Measurements from ENCODE around the gene SNUPN.
"Not testable (repeated sequence)": the region's sequence is repeated elsewhere in the genome, so short reads cannot be mapped to it uniquely, and the experiment has no call there.

Gene SNUPN

GRCh38 chr15:75637245-75638009, 11.9 kb upstream of the SNUPN start:
- no peak for DNase-seq (ENCODE audit: low spot score)

- no peak for DNase-seq (ENCODE audit: low spot score)
Measured at GRCh38 chr15:75636026-75636425, 10.5 kb upstream of the SNUPN start.

- not testable (repeated sequence) for DNase-seq (ENCODE audit: low spot score)
Measured at GRCh38 chr15:75633922-75634321, 8.4 kb upstream of the SNUPN start.

- DNase-seq (ENCODE audit: low spot score) = no peak
Measured at GRCh38 chr15:75631935-75632334, 6.4 kb upstream of the SNUPN start.

GRCh38 chr15:75622505-75622904, 3.0 kb downstream of the SNUPN start:
- DNase-seq (ENCODE audit: low spot score) = no peak

- peak; percentile 42 for DNase-seq (ENCODE audit: low spot score)
Measured at GRCh38 chr15:75620841-75621391, 4.6 kb downstream of the SNUPN start.

GRCh38 chr15:75620058-75620820, 5.3 kb downstream of the SNUPN start:
- no peak for DNase-seq (ENCODE audit: low spot score)

- no peak for DNase-seq (ENCODE audit: low spot score)
Measured at GRCh38 chr15:75616766-75617165, 8.8 kb downstream of the SNUPN start.

GRCh38 chr15:75606711-75607699, 18.5 kb downstream of the SNUPN start:
- no peak for DNase-seq (ENCODE audit: low spot score)

GRCh38 chr15:75606026-75606425, 19.5 kb downstream of the SNUPN start:
- DNase-seq (ENCODE audit: low spot score) = no peak

GRCh38 chr15:75599401-75599800, 26.1 kb downstream of the SNUPN start:
- no peak for DNase-seq (ENCODE audit: low spot score)

- DNase-seq (ENCODE audit: low spot score) = no peak
Measured at GRCh38 chr15:75598361-75598760, 27.2 kb downstream of the SNUPN start.

- DNase-seq (ENCODE audit: low spot score) = no peak
Measured at GRCh38 chr15:75597667-75598341, 27.7 kb downstream of the SNUPN start.

- no peak for DNase-seq (ENCODE audit: low spot score)
Measured at GRCh38 chr15:75596703-75597345, 28.7 kb downstream of the SNUPN start.

GRCh38 chr15:75594276-75594675, 31.2 kb downstream of the SNUPN start:
- DNase-seq (ENCODE audit: low spot score) = no peak

- no peak for DNase-seq (ENCODE audit: low spot score)
Measured at GRCh38 chr15:75591655-75592364, 33.7 kb downstream of the SNUPN start.

- DNase-seq (ENCODE audit: low spot score) = no peak
Measured at GRCh38 chr15:75590239-75590638, 35.3 kb downstream of the SNUPN start.

- DNase-seq (ENCODE audit: low spot score) = no peak
Measured at GRCh38 chr15:75589071-75589470, 36.5 kb downstream of the SNUPN start.

GRCh38 chr15:75586422-75586821, 39.1 kb downstream of the SNUPN start:
- not testable (repeated sequence) for DNase-seq (ENCODE audit: low spot score)

- no peak for DNase-seq (ENCODE audit: low spot score)
Measured at GRCh38 chr15:75584121-75584520, 41.4 kb downstream of the SNUPN start.

Measured in cerebellar cortex (tissue), 1 donor.